A549 treated with GW870086 at 1 μM for 4 hours (cell line): ENCODE results near the gene ZZZ3. TPM values are rescaled to one million over a fixed set of nuclear protein-coding genes. Genes with fewer than 3 reads are reported as not detected.

Experiments used
- total RNA-seq: library from RNA; stranded (reverse); fragments of 200-300 nt; extraction: Qiagen RNA extraction; gene quantifications from 5 replicates; pipeline ENCODE4 v1.2.3, GENCODE V29; 2022; ENCODE audit warnings: low read depth

Gene ZZZ3
- 16.1 to 19.8 TPM (median 18.0 TPM) in 5 replicates for total RNA-seq

DNA sequence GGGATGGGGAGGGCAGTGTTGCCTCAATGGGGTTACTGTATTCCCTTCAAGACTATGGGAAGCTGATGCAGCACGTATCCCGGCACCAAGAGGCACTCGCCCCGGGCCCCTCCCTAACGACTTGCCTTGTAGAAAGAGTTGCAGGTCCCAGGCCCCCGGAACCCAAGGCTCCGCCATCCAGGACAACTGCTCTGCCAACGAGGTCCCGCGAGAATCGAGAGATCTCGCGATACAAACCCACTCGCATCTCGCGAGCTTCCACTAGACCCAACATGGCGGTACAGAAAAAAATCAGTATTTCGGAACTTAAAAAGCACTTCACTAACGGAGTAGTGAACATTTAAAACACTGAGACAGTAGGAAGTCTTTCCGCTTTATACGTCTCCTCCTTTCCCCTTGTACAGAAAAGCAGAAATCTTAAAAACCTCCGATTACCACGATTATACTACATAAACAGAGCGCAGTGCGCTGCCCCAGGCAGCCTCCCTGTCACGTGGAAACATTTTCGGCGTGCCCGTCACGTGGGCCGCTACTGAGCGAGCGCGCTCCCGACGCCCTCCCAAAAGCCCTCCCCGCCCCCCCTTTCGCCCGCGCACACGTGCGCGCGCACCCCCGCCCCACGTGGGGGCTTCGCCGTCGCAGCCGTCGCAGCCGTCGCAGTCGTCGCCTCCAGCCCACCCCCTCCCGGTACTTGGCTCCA, at the start of gene ZZZ3:
Gene ZZZ3 (minus strand): TSS at position 199 of the 700 bp plus-strand sequence. CDS start 49,304 bp downstream, outside the sequence.

Other genes starting within 250 kb of the ZZZ3 start
- 14.6 to 21.3 TPM (median 19.1 TPM) in 5 replicates for gene USP33, start 77.2 kb upstream of the ZZZ3 start, total RNA-seq
- 4.9 to 7.6 TPM (median 7.1 TPM) in 5 replicates for gene MIGA1, start 97.0 kb upstream of the ZZZ3 start, total RNA-seq
- 6.3 to 9.0 TPM (median 6.5 TPM) in 5 replicates for gene NEXN, start 206.0 kb upstream of the ZZZ3 start, total RNA-seq